HepG2 (cell line): Measurements from ENCODE around the gene RGS7. TPM values are rescaled to one million over a fixed set of nuclear protein-coding genes. Genes with fewer than 3 reads are reported as not detected.

Experiments
- ATAC-seq: fragments of 200-7000 bp; cut with Tn5 transposase; 3 replicates; pipeline ENCODE4 v1.9.1; 2020; ENCODE audit warnings: mild to moderate bottlenecking, moderate library complexity
- BruUV-seq: library from RNA; stranded (reverse); fragments of 400-500 nt; replicated peaks from 2 replicates; lab custom pipeline; 2021; lab: Mats Ljungman, UMichigan
- CTCF ChIA-PET: fragments of 300-600 bp; formaldehyde crosslinking; extraction: SDS; loops from one replicate; lab custom pipeline; 2021; ENCODE audit warnings: low total read pairs, inconsistent platforms, low intra/inter-chr PET ratio; lab: Yijun Ruan, JAX
- POLR2A ChIA-PET: fragments of 350-600 bp; sonication (Branson Sonifier 250); formaldehyde crosslinking; loops from one replicate; lab custom pipeline; 2020; ENCODE audit warnings: antibody characterized with exemption, inconsistent platforms; lab: Yijun Ruan, JAX
- DNase-seq: peaks from one replicate; pipeline ENCODE4 v3.0.0-alpha.2; 2015; ENCODE audit warnings: low spot score
- FAIRE-seq: peaks from 3 replicates; lab custom pipeline; 2011; peaks lifted over from hg19 to GRCh38; lab: Jason Lieb, UNC
- H2AFZ ChIP-seq: one replicate; pipeline ENCODE4 v1.6.1; 2011; ENCODE audit warnings: low read length, inconsistent platforms
- H3K27ac ChIP-seq: fragments of 300-600 bp; 3 replicates; pipeline ENCODE4 v1.8.0; 2011; ENCODE audit warnings: mixed run types, mild to moderate bottlenecking, mixed read lengths, low read length, inconsistent platforms; ENCODE audit not compliant: insufficient read depth; ENCODE audit errors: extremely low read length
- H3K27me3 ChIP-seq, 2 experiments: fragments of 200-600 bp in 1 of 2; 2 replicates in 1 of 2; 3 replicates in 1 of 2; pipeline versions ENCODE4 v1.6.0 to v1.8.0; 2011; ENCODE audit warnings: low read length in 2 of 2, mild to moderate bottlenecking in 2 of 2, moderate library complexity in 2 of 2, inconsistent platforms in 1 of 2; ENCODE audit not compliant: insufficient read depth in 2 of 2, control insufficient read depth in 1 of 2
- H3K36me3 ChIP-seq, 2 experiments: fragments of 200-600 bp in 1 of 2; replicated peaks in 1 of 2; 2 replicates in 1 of 2; 3 replicates in 1 of 2; pipeline versions ENCODE4 v1.5.1 to v1.8.0; 2011; ENCODE audit warnings: low read length in 2 of 2, inconsistent platforms in 1 of 2; ENCODE audit not compliant: insufficient read depth in 2 of 2, control insufficient read depth in 1 of 2
- H3K4me1 ChIP-seq: 2 replicates; pipeline ENCODE4 v1.5.1; 2012; ENCODE audit warnings: low read length, inconsistent platforms; ENCODE audit not compliant: insufficient read depth
- H3K4me2 ChIP-seq: 2 replicates; pipeline ENCODE4 v1.6.0; 2011; ENCODE audit warnings: low read depth, low read length, inconsistent platforms
- H3K4me3 ChIP-seq, 3 experiments: fragments of 200-600 bp in 1 of 3; sonication (generic), shearing (Covaris generic) in 1 of 3; replicated peaks in 1 of 3; 2 replicates each; pipeline ENCODE4 v1.5.1; 2011 to 2016; ENCODE audit warnings: low read length in 3 of 3, inconsistent platforms in 2 of 3, low read depth in 2 of 3, mild to moderate bottlenecking in 2 of 3, control low read depth in 1 of 3, mixed read lengths in 1 of 3; ENCODE audit not compliant: insufficient read depth in 1 of 3
- H3K79me2 ChIP-seq: one replicate; pipeline ENCODE4 v1.6.1; 2011; ENCODE audit warnings: low read length, inconsistent platforms; ENCODE audit not compliant: insufficient read depth
- H3K9ac ChIP-seq: 2 replicates; pipeline ENCODE4 v1.6.0; 2011; ENCODE audit warnings: mild to moderate bottlenecking, low read depth, low read length, inconsistent platforms; ENCODE audit not compliant: insufficient read depth
- H3K9me3 ChIP-seq: 2 replicates; pipeline ENCODE4 v1.5.1; 2012; ENCODE audit warnings: mild to moderate bottlenecking, low read length
- H4K20me1 ChIP-seq: 2 replicates; pipeline ENCODE4 v1.6.0; 2011; ENCODE audit warnings: inconsistent platforms, mild to moderate bottlenecking, low read length, moderate library complexity; ENCODE audit not compliant: insufficient read depth
- GPN1 ChIP-seq: sonication (generic); formaldehyde crosslinking; IDR thresholded peaks from 2 replicates; pipeline ENCODE4 v1.5.1; 2020; ENCODE audit warnings: missing genetic modification reagents, borderline replicate concordance
- HIVEP1 ChIP-seq: sonication (generic); formaldehyde crosslinking; IDR thresholded peaks from 2 replicates; pipeline ENCODE4 v1.4.0; 2020; ENCODE audit warnings: mild to moderate bottlenecking, missing genetic modification reagents
- KLF11 ChIP-seq: IDR thresholded peaks from 2 replicates; pipeline ENCODE4 v1.6.1; 2016; ENCODE audit warnings: missing compliant biosample characterization
- MIER3 ChIP-seq: IDR thresholded peaks from 2 replicates; pipeline ENCODE4 v1.6.1; 2016; ENCODE audit warnings: missing compliant biosample characterization, borderline replicate concordance
- MXD4 ChIP-seq: IDR thresholded peaks from 2 replicates; pipeline ENCODE4 v1.6.1; 2016; ENCODE audit warnings: mild to moderate bottlenecking, missing biosample characterization, missing genetic modification reagents
- REPIN1 ChIP-seq: sonication (generic); formaldehyde crosslinking; IDR thresholded peaks from 2 replicates; pipeline ENCODE4 v1.8.0; 2022; ENCODE audit warnings: missing genetic modification reagents, low read depth, mild to moderate bottlenecking, borderline replicate concordance
- ZNF432 ChIP-seq: sonication (generic); formaldehyde crosslinking; IDR thresholded peaks from 2 replicates; pipeline ENCODE4 v1.5.0; 2020; ENCODE audit warnings: missing genetic modification reagents, mild to moderate bottlenecking, borderline replicate concordance
- ZNF766 ChIP-seq: sonication (generic); formaldehyde crosslinking; IDR thresholded peaks from 2 replicates; pipeline ENCODE4 v1.5.0; 2020; ENCODE audit warnings: missing genetic modification reagents, borderline replicate concordance
- ZNF772 ChIP-seq: sonication (generic); formaldehyde crosslinking; IDR thresholded peaks from 2 replicates; pipeline ENCODE4 v1.5.0; 2020; ENCODE audit warnings: mild to moderate bottlenecking, missing genetic modification reagents
- WGBS: methylation state at CpG from one replicate; pipeline ENCODE4 v1.1.6; 2017; ENCODE audit warnings: low lambda C conversion rate; 5-methylcytosine and 5-hydroxymethylcytosine counted together
- in situ Hi-C: cut with HindIII; loops from 2 replicates; pipeline ENCODE4 v1.10.0; 2017; ENCODE audit warnings: low pct_unique_long_range_greater_than_20kb; ENCODE audit not compliant: extremely low pct_ligation_motif_present
- intact Hi-C: fragments of 100-400 bp; cut with micrococcal nuclease; formaldehyde crosslinking; loops from one replicate; pipeline ENCODE4 v1.10.0; 2022; ENCODE audit not compliant: unreplicated experiment
- polyA plus RNA-seq, 8 experiments: library from polyadenylated mRNA; depleted of rRNA in 3 of 8; stranded (reverse) in 7 of 8; unstranded in 1 of 8; fragments of >200 nt; fragmentation: Illumina TruSeq in 4 of 8; extraction: Trizol in 4 of 8; gene quantifications; 2 replicates each; pipeline versions ENCODE4 v1.2.1 to v1.2.3, GENCODE V29; 2011 to 2016; ENCODE audit warnings: low read depth in 4 of 8, missing spikeins in 1 of 8, mixed read lengths in 1 of 8; ENCODE audit not compliant: insufficient read depth in 1 of 8
- total RNA-seq, 5 experiments: library from RNA; depleted of rRNA; stranded (reverse); fragments of >200 nt; fragmentation: Illumina TruSeq; extraction: Trizol; gene quantifications; 2 replicates each; pipeline ENCODE4 v1.2.3, GENCODE V29; 2016; ENCODE audit warnings: low read depth in 1 of 5
- TF ChIP-seq, protein P1 (sequence below): fragments of 450-650 bp; IDR thresholded peaks from 2 replicates; pipeline ENCODE4 v1.6.1; 2017; ENCODE audit warnings: mild to moderate bottlenecking
- TF ChIP-seq, protein P2 (sequence below): sonication (generic); formaldehyde crosslinking; IDR thresholded peaks from 2 replicates; pipeline ENCODE4 v1.5.1; 2020; ENCODE audit warnings: mild to moderate bottlenecking, missing genetic modification reagents
- TF ChIP-seq, protein P3 (sequence below): sonication (generic); formaldehyde crosslinking; IDR thresholded peaks from 2 replicates; pipeline ENCODE4 v1.4.0; 2020; ENCODE audit warnings: missing genetic modification reagents
- TF ChIP-seq, protein P4 (sequence below): sonication (generic); formaldehyde crosslinking; IDR thresholded peaks from 2 replicates; pipeline ENCODE4 v1.4.0; 2020; ENCODE audit warnings: missing genetic modification reagents, borderline replicate concordance
- TF ChIP-seq, protein P5 (sequence below): sonication (generic); formaldehyde crosslinking; IDR thresholded peaks from 2 replicates; pipeline ENCODE4 v1.8.1; 2023; ENCODE audit warnings: mild to moderate bottlenecking, missing genetic modification reagents

RGS7 gene
- total and polyA plus RNA-seq, 2 of the 13 experiments (the other 11 are each of a cell fraction or from before 2014, with no cell fraction given), result not detected

DNA sequence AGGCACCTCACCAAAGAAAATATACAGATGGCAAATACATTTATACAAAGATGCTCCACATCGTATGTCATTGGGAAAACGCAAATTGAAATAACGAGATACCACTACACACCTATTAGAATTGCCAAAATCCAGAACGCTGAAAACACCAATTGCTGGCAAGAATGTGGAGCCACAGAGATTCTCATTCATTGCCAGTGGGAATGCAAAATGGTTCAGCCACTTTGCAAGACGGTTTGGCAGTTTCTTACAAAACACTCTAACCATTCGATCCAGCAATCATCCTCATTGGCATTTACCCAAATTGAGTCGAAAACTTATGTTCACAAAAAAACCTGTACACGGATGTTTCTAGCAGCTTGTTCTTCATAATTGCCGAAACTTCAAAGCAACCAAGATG, 521.7 kb downstream of the RGS7 start:
- H3K79me2 ChIP-seq, result no peaks in the 10 kb centered on the region
- no peak overlapping the region for H3K27ac ChIP-seq
- no peak overlapping the region for H2AFZ ChIP-seq
- H4K20me1 ChIP-seq, result no peaks in the 10 kb centered on the region
- H3K36me3 ChIP-seq, result no peaks in the 10 kb centered on the region
- BruUV-seq, result no TSS peak
- no peak for ATAC-seq
- ChIA-PET CTCF (no interaction called here), POLR2A (no interaction called here)
- H3K9ac ChIP-seq, result no peak overlapping the region
- FAIRE-seq, result no peak
- DNase-seq, result no peak
- no peak overlapping the region for H3K4me2 ChIP-seq
- no peaks in the 10 kb centered on the region for H3K9me3 ChIP-seq
- 6% methylated on average over 9 of the region's 9 CpGs for WGBS
- no peaks in the 10 kb centered on the region; a peak in 1 of 5 replicates for H3K27me3 ChIP-seq
- no peaks in the 10 kb centered on the region for H3K4me1 ChIP-seq
- in situ Hi-C loops, result no loop called here
- H3K4me3 ChIP-seq, result no peak overlapping the region
- intact Hi-C loops, result no loop called here
- TF ChIP-seq, protein P1, sequence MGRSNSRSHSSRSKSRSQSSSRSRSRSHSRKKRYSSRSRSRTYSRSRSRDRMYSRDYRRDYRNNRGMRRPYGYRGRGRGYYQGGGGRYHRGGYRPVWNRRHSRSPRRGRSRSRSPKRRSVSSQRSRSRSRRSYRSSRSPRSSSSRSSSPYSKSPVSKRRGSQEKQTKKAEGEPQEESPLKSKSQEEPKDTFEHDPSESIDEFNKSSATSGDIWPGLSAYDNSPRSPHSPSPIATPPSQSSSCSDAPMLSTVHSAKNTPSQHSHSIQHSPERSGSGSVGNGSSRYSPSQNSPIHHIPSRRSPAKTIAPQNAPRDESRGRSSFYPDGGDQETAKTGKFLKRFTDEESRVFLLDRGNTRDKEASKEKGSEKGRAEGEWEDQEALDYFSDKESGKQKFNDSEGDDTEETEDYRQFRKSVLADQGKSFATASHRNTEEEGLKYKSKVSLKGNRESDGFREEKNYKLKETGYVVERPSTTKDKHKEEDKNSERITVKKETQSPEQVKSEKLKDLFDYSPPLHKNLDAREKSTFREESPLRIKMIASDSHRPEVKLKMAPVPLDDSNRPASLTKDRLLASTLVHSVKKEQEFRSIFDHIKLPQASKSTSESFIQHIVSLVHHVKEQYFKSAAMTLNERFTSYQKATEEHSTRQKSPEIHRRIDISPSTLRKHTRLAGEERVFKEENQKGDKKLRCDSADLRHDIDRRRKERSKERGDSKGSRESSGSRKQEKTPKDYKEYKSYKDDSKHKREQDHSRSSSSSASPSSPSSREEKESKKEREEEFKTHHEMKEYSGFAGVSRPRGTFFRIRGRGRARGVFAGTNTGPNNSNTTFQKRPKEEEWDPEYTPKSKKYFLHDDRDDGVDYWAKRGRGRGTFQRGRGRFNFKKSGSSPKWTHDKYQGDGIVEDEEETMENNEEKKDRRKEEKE, result no peak
- TF ChIP-seq, protein P2, sequence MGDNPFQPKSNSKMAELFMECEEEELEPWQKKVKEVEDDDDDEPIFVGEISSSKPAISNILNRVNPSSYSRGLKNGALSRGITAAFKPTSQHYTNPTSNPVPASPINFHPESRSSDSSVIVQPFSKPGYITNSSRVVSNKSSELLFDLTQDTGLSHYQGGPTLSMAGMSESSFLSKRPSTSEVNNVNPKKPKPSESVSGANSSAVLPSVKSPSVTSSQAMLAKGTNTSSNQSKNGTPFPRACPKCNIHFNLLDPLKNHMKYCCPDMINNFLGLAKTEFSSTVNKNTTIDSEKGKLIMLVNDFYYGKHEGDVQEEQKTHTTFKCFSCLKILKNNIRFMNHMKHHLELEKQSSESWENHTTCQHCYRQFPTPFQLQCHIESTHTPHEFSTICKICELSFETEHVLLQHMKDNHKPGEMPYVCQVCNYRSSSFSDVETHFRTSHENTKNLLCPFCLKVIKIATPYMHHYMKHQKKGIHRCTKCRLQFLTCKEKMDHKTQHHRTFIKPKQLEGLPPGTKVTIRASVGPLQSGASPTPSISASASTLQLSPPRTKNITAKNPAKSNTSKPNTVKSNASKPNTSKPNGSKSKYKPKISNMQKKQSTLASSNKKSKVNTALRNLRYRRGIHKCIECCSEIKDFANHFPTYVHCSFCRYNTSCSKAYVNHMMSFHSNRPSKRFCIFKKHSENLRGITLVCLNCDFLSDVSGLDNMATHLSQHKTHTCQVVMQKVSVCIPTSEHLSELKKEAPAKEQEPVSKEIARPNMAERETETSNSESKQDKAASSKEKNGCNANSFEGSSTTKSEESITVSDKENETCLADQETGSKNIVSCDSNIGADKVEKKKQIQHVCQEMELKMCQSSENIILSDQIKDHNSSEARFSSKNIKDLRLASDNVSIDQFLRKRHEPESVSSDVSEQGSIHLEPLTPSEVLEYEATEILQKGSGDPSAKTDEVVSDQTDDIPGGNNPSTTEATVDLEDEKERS, result no peak
- TF ChIP-seq MXD4 (CRISPR knock-in tag) (no peak), KLF11 (CRISPR knock-in tag) (no peak), GPN1 (no peak), ZNF772 (CRISPR knock-in tag) (no peak), HIVEP1 (CRISPR knock-in tag) (no peak), ZNF766 (CRISPR knock-in tag) (no peak), ZNF432 (CRISPR knock-in tag) (no peak), REPIN1 (CRISPR knock-in tag) (no peak), MIER3 (CRISPR knock-in tag) (no peak)
- TF ChIP-seq, protein P3, sequence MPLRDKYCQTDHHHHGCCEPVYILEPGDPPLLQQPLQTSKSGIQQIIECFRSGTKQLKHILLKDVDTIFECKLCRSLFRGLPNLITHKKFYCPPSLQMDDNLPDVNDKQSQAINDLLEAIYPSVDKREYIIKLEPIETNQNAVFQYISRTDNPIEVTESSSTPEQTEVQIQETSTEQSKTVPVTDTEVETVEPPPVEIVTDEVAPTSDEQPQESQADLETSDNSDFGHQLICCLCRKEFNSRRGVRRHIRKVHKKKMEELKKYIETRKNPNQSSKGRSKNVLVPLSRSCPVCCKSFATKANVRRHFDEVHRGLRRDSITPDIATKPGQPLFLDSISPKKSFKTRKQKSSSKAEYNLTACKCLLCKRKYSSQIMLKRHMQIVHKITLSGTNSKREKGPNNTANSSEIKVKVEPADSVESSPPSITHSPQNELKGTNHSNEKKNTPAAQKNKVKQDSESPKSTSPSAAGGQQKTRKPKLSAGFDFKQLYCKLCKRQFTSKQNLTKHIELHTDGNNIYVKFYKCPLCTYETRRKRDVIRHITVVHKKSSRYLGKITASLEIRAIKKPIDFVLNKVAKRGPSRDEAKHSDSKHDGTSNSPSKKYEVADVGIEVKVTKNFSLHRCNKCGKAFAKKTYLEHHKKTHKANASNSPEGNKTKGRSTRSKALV (CRISPR knock-in tag), result no peak
- TF ChIP-seq, protein P4, sequence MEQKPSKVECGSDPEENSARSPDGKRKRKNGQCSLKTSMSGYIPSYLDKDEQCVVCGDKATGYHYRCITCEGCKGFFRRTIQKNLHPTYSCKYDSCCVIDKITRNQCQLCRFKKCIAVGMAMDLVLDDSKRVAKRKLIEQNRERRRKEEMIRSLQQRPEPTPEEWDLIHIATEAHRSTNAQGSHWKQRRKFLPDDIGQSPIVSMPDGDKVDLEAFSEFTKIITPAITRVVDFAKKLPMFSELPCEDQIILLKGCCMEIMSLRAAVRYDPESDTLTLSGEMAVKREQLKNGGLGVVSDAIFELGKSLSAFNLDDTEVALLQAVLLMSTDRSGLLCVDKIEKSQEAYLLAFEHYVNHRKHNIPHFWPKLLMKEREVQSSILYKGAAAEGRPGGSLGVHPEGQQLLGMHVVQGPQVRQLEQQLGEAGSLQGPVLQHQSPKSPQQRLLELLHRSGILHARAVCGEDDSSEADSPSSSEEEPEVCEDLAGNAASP (CRISPR knock-in tag), result no peak
- TF ChIP-seq, protein P5, sequence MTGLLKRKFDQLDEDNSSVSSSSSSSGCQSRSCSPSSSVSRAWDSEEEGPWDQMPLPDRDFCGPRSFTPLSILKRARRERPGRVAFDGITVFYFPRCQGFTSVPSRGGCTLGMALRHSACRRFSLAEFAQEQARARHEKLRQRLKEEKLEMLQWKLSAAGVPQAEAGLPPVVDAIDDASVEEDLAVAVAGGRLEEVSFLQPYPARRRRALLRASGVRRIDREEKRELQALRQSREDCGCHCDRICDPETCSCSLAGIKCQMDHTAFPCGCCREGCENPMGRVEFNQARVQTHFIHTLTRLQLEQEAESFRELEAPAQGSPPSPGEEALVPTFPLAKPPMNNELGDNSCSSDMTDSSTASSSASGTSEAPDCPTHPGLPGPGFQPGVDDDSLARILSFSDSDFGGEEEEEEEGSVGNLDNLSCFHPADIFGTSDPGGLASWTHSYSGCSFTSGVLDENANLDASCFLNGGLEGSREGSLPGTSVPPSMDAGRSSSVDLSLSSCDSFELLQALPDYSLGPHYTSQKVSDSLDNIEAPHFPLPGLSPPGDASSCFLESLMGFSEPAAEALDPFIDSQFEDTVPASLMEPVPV (CRISPR knock-in tag), result no peak
